Daoy (cell line): ENCODE data around the gene FADS1. TPM values are rescaled to one million over a fixed set of nuclear protein-coding genes. Genes with fewer than 3 reads are reported as not detected.

Experiments used
- DNase-seq: peaks from one replicate; pipeline ENCODE4 v3.0.0-alpha.2; 2015; ENCODE audit warnings: low read depth
- total RNA-seq: library from RNA; depleted of rRNA; stranded (reverse); fragments of >200 nt; shearing (Covaris generic); gene quantifications from 2 replicates; pipeline ENCODE4 v1.2.3, GENCODE V29; 2014

The FADS1 gene
- total RNA-seq, 1 experiment from 2014 or later: 35.9 TPM

- peak; percentile 69 for DNase-seq
Observed at GRCh38 chr11:61797263-61797944, 19.4 kb downstream of the FADS1 start.

GRCh38 chr11:61795876-61796526 is 20.8 kb downstream of the FADS1 start:
- DNase-seq: no peak

- no peak for DNase-seq
Observed at GRCh38 chr11:61795459-61795858, 21.3 kb downstream of the FADS1 start.

- no peak for DNase-seq
Observed at GRCh38 chr11:61794579-61794978, 22.2 kb downstream of the FADS1 start.

- DNase-seq: no peak
Observed at GRCh38 chr11:61793829-61794204, 23.0 kb downstream of the FADS1 start.

GRCh38 chr11:61793083-61793828 is 23.5 kb downstream of the FADS1 start:
- peak; percentile 28 for DNase-seq

GRCh38 chr11:61792310-61793082 is 24.3 kb downstream of the FADS1 start, which contains the start of the genes FEN1 and TMEM258:
Gene FEN1 (plus strand): TSS chr11:61792911. CDS start chr11:61795362, 2,451 bp downstream.
Gene TMEM258 (minus strand): TSS chr11:61792599. CDS start chr11:61792558, 41 bp downstream.
- peak; percentile 94 for DNase-seq

- peak; percentile 89 for DNase-seq
Observed at GRCh38 chr11:61791737-61792309, 25.0 kb downstream of the FADS1 start.

- peak; percentile 49 for DNase-seq
Observed at GRCh38 chr11:61787928-61788491, 28.8 kb downstream of the FADS1 start.

- DNase-seq: no peak
Observed at GRCh38 chr11:61785837-61786402, 30.9 kb downstream of the FADS1 start.

- DNase-seq: no peak
Observed at GRCh38 chr11:61784506-61784805, 32.3 kb downstream of the FADS1 start.

- DNase-seq: peak; percentile 45
Observed at GRCh38 chr11:61783717-61784505, 32.9 kb downstream of the FADS1 start.

- DNase-seq: no peak
Observed at GRCh38 chr11:61782841-61783240, 34.0 kb downstream of the FADS1 start.

GRCh38 chr11:61782299-61782698 is 34.5 kb downstream of the FADS1 start:
- no peak for DNase-seq

GRCh38 chr11:61781585-61781984 is 35.2 kb downstream of the FADS1 start:
- no peak for DNase-seq

GRCh38 chr11:61780581-61781162 is 36.1 kb downstream of the FADS1 start:
- DNase-seq: no peak

- DNase-seq: no peak
Observed at GRCh38 chr11:61779666-61780525, 36.9 kb downstream of the FADS1 start.

- DNase-seq: no peak
Observed at GRCh38 chr11:61778920-61779650, 37.7 kb downstream of the FADS1 start.
